HepG2 (cell line): ENCODE data around the gene NOTO. TPM values are rescaled to one million over a fixed set of nuclear protein-coding genes. Genes with fewer than 3 reads are reported as not detected.

Experiments
- ATAC-seq: fragments of 200-7000 bp; cut with Tn5 transposase; 3 replicates; pipeline ENCODE4 v1.9.1; 2020; ENCODE audit warnings: mild to moderate bottlenecking, moderate library complexity
- BruUV-seq: library from RNA; stranded (reverse); fragments of 400-500 nt; replicated peaks from 2 replicates; lab custom pipeline; 2021; lab: Mats Ljungman, UMichigan
- CTCF ChIA-PET: fragments of 300-600 bp; formaldehyde crosslinking; extraction: SDS; loops from one replicate; lab custom pipeline; 2021; ENCODE audit warnings: low total read pairs, inconsistent platforms, low intra/inter-chr PET ratio; lab: Yijun Ruan, JAX
- POLR2A ChIA-PET: fragments of 350-600 bp; sonication (Branson Sonifier 250); formaldehyde crosslinking; loops from one replicate; lab custom pipeline; 2020; ENCODE audit warnings: antibody characterized with exemption, inconsistent platforms; lab: Yijun Ruan, JAX
- DNase-seq: peaks from one replicate; pipeline ENCODE4 v3.0.0-alpha.2; 2015; ENCODE audit warnings: low spot score
- FAIRE-seq: peaks from 3 replicates; lab custom pipeline; 2011; peaks lifted over from hg19 to GRCh38; lab: Jason Lieb, UNC
- H2AFZ ChIP-seq: one replicate; pipeline ENCODE4 v1.6.1; 2011; ENCODE audit warnings: low read length, inconsistent platforms
- H3K27ac ChIP-seq: fragments of 300-600 bp; 3 replicates; pipeline ENCODE4 v1.8.0; 2011; ENCODE audit warnings: mixed run types, mild to moderate bottlenecking, mixed read lengths, low read length, inconsistent platforms; ENCODE audit not compliant: insufficient read depth; ENCODE audit errors: extremely low read length
- H3K27me3 ChIP-seq, 2 experiments: fragments of 200-600 bp in 1 of 2; 2 replicates in 1 of 2; 3 replicates in 1 of 2; pipeline versions ENCODE4 v1.6.0 to v1.8.0; 2011; ENCODE audit warnings: low read length in 2 of 2, mild to moderate bottlenecking in 2 of 2, moderate library complexity in 2 of 2, inconsistent platforms in 1 of 2; ENCODE audit not compliant: insufficient read depth in 2 of 2, control insufficient read depth in 1 of 2
- H3K36me3 ChIP-seq, 2 experiments: fragments of 200-600 bp in 1 of 2; replicated peaks in 1 of 2; 2 replicates in 1 of 2; 3 replicates in 1 of 2; pipeline versions ENCODE4 v1.5.1 to v1.8.0; 2011; ENCODE audit warnings: low read length in 2 of 2, inconsistent platforms in 1 of 2; ENCODE audit not compliant: insufficient read depth in 2 of 2, control insufficient read depth in 1 of 2
- H3K4me1 ChIP-seq: 2 replicates; pipeline ENCODE4 v1.5.1; 2012; ENCODE audit warnings: low read length, inconsistent platforms; ENCODE audit not compliant: insufficient read depth
- H3K4me2 ChIP-seq: 2 replicates; pipeline ENCODE4 v1.6.0; 2011; ENCODE audit warnings: low read depth, low read length, inconsistent platforms
- H3K4me3 ChIP-seq, 3 experiments: fragments of 200-600 bp in 1 of 3; sonication (generic), shearing (Covaris generic) in 1 of 3; replicated peaks in 1 of 3; 2 replicates each; pipeline ENCODE4 v1.5.1; 2011 to 2016; ENCODE audit warnings: low read length in 3 of 3, inconsistent platforms in 2 of 3, low read depth in 2 of 3, mild to moderate bottlenecking in 2 of 3, control low read depth in 1 of 3, mixed read lengths in 1 of 3; ENCODE audit not compliant: insufficient read depth in 1 of 3
- H3K79me2 ChIP-seq: one replicate; pipeline ENCODE4 v1.6.1; 2011; ENCODE audit warnings: low read length, inconsistent platforms; ENCODE audit not compliant: insufficient read depth
- H3K9ac ChIP-seq: 2 replicates; pipeline ENCODE4 v1.6.0; 2011; ENCODE audit warnings: mild to moderate bottlenecking, low read depth, low read length, inconsistent platforms; ENCODE audit not compliant: insufficient read depth
- H3K9me3 ChIP-seq: 2 replicates; pipeline ENCODE4 v1.5.1; 2012; ENCODE audit warnings: mild to moderate bottlenecking, low read length
- H4K20me1 ChIP-seq: 2 replicates; pipeline ENCODE4 v1.6.0; 2011; ENCODE audit warnings: inconsistent platforms, mild to moderate bottlenecking, low read length, moderate library complexity; ENCODE audit not compliant: insufficient read depth
- NR2F1 ChIP-seq, 2 experiments: fragments of 450-650 bp in 1 of 2; formaldehyde crosslinking in 1 of 2; IDR thresholded peaks; 2 replicates each; pipeline versions ENCODE4 v1.5.0 to v1.6.1; 2016 to 2020; ENCODE audit warnings: mild to moderate bottlenecking in 1 of 2, missing compliant biosample characterization in 1 of 2, missing genetic modification reagents in 1 of 2, moderate library complexity in 1 of 2
- PAF1 ChIP-seq: IDR thresholded peaks from 2 replicates; pipeline ENCODE4 v1.6.1; 2016; ENCODE audit warnings: missing genetic modification reagents, missing compliant biosample characterization
- RBAK ChIP-seq: sonication (generic); formaldehyde crosslinking; IDR thresholded peaks from 2 replicates; pipeline ENCODE4 v1.5.1; 2020; ENCODE audit warnings: mild to moderate bottlenecking, missing genetic modification reagents
- TCF7L2 ChIP-seq: IDR thresholded peaks from 2 replicates; pipeline ENCODE4 v1.6.1; 2011; ENCODE audit warnings: mild to moderate bottlenecking, low read depth, low read length, moderate library complexity
- WGBS: methylation state at CpG from one replicate; pipeline ENCODE4 v1.1.6; 2017; ENCODE audit warnings: low lambda C conversion rate; 5-methylcytosine and 5-hydroxymethylcytosine counted together
- in situ Hi-C: cut with HindIII; loops from 2 replicates; pipeline ENCODE4 v1.10.0; 2017; ENCODE audit warnings: low pct_unique_long_range_greater_than_20kb; ENCODE audit not compliant: extremely low pct_ligation_motif_present
- intact Hi-C: fragments of 100-400 bp; cut with micrococcal nuclease; formaldehyde crosslinking; loops from one replicate; pipeline ENCODE4 v1.10.0; 2022; ENCODE audit not compliant: unreplicated experiment
- polyA plus RNA-seq, 8 experiments: library from polyadenylated mRNA; depleted of rRNA in 3 of 8; stranded (reverse) in 7 of 8; unstranded in 1 of 8; fragments of >200 nt; fragmentation: Illumina TruSeq in 4 of 8; extraction: Trizol in 4 of 8; gene quantifications; 2 replicates each; pipeline versions ENCODE4 v1.2.1 to v1.2.3, GENCODE V29; 2011 to 2016; ENCODE audit warnings: low read depth in 4 of 8, missing spikeins in 1 of 8, mixed read lengths in 1 of 8; ENCODE audit not compliant: insufficient read depth in 1 of 8
- total RNA-seq, 5 experiments: library from RNA; depleted of rRNA; stranded (reverse); fragments of >200 nt; fragmentation: Illumina TruSeq; extraction: Trizol; gene quantifications; 2 replicates each; pipeline ENCODE4 v1.2.3, GENCODE V29; 2016; ENCODE audit warnings: low read depth in 1 of 5
- TF ChIP-seq, protein P1 (sequence below): sonication (generic); formaldehyde crosslinking; IDR thresholded peaks from 2 replicates; pipeline ENCODE4 v1.4.0; 2020; ENCODE audit warnings: missing genetic modification reagents
- TF ChIP-seq, protein P2 (sequence below): sonication (generic); formaldehyde crosslinking; IDR thresholded peaks from 2 replicates; pipeline ENCODE4 v1.5.1; 2020; ENCODE audit warnings: mild to moderate bottlenecking, missing genetic modification reagents, moderate library complexity

Gene NOTO
- total and polyA plus RNA-seq, 2 of the 13 experiments (the other 11 are each of a cell fraction or from before 2014, with no cell fraction given): not detected

DNA sequence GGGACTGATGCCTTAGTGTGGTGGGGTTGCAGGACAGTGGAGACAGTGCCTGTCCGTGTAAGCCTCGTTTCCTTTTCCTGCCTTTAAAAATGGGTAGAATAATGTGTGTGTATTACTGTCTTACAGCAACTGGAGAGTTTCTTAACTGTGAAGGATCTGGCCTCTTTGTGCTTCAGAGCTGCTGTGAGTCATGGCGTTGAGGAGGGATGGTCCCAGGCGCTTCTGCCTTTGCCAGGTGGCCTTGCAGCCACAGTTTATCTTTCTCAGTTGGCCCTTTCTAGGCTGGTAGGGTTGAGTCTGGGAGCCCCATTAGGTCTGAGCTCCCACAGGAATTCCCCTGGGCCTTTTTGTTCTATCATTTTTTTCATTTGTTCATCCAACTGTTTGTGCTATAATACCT is 21.4 kb downstream of the NOTO start:
- no peak for DNase-seq

More for the DNA sequence above, 21.4 kb downstream of the NOTO start:
- BruUV-seq: no TSS peak
- in situ Hi-C loops: no loop called here
- H3K4me2 ChIP-seq: no peak overlapping the region
- no peak for FAIRE-seq
- no peak overlapping the region for H3K27ac ChIP-seq
- ChIA-PET POLR2A (interaction anchor here (1.5 to 3.8 kb wide), 3 partner anchors 9 to 11 kb away, joined by 3 to 22 read pairs (median 8); partner anchors contain the start of genes CCT7 and PRADC1), CTCF (no interaction called here)
- H3K79me2 ChIP-seq: peaks cover 3% of the 10 kb centered on the region
- H3K9ac ChIP-seq: no peak overlapping the region
- no peak overlapping the region for H3K4me3 ChIP-seq
- no peaks in the 10 kb centered on the region for H3K9me3 ChIP-seq
- TF ChIP-seq PAF1 (CRISPR knock-in tag) (no peak), RBAK (CRISPR knock-in tag) (no peak), NR2F1 (CRISPR knock-in tag; IDR thresholded peaks at IDR 0.05) (no peak), TCF7L2 (no peak)
- TF ChIP-seq, protein P1, sequence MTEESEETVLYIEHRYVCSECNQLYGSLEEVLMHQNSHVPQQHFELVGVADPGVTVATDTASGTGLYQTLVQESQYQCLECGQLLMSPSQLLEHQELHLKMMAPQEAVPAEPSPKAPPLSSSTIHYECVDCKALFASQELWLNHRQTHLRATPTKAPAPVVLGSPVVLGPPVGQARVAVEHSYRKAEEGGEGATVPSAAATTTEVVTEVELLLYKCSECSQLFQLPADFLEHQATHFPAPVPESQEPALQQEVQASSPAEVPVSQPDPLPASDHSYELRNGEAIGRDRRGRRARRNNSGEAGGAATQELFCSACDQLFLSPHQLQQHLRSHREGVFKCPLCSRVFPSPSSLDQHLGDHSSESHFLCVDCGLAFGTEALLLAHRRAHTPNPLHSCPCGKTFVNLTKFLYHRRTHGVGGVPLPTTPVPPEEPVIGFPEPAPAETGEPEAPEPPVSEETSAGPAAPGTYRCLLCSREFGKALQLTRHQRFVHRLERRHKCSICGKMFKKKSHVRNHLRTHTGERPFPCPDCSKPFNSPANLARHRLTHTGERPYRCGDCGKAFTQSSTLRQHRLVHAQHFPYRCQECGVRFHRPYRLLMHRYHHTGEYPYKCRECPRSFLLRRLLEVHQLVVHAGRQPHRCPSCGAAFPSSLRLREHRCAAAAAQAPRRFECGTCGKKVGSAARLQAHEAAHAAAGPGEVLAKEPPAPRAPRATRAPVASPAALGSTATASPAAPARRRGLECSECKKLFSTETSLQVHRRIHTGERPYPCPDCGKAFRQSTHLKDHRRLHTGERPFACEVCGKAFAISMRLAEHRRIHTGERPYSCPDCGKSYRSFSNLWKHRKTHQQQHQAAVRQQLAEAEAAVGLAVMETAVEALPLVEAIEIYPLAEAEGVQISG: no peak
- TF ChIP-seq, protein P2, sequence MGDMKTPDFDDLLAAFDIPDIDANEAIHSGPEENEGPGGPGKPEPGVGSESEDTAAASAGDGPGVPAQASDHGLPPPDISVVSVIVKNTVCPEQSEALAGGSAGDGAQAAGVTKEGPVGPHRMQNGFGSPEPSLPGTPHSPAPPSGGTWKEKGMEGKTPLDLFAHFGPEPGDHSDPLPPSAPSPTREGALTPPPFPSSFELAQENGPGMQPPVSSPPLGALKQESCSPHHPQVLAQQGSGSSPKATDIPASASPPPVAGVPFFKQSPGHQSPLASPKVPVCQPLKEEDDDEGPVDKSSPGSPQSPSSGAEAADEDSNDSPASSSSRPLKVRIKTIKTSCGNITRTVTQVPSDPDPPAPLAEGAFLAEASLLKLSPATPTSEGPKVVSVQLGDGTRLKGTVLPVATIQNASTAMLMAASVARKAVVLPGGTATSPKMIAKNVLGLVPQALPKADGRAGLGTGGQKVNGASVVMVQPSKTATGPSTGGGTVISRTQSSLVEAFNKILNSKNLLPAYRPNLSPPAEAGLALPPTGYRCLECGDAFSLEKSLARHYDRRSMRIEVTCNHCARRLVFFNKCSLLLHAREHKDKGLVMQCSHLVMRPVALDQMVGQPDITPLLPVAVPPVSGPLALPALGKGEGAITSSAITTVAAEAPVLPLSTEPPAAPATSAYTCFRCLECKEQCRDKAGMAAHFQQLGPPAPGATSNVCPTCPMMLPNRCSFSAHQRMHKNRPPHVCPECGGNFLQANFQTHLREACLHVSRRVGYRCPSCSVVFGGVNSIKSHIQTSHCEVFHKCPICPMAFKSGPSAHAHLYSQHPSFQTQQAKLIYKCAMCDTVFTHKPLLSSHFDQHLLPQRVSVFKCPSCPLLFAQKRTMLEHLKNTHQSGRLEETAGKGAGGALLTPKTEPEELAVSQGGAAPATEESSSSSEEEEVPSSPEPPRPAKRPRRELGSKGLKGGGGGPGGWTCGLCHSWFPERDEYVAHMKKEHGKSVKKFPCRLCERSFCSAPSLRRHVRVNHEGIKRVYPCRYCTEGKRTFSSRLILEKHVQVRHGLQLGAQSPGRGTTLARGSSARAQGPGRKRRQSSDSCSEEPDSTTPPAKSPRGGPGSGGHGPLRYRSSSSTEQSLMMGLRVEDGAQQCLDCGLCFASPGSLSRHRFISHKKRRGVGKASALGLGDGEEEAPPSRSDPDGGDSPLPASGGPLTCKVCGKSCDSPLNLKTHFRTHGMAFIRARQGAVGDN (CRISPR knock-in tag): no peak
- TF ChIP-seq, all 625 proteins: peak for 0
- no peaks in the 10 kb centered on the region for H3K4me1 ChIP-seq
- H3K27me3 ChIP-seq: no peaks in the 10 kb centered on the region
- no peaks in the 10 kb centered on the region for H4K20me1 ChIP-seq
- no peak for ATAC-seq
- H3K36me3 ChIP-seq: peaks cover 54 to 90% of the 10 kb centered on the region in 2 experiments
- no peak overlapping the region for H2AFZ ChIP-seq
- intact Hi-C loops: no loop called here
- WGBS: 92% methylated on average over 4 of the region's 4 CpGs
